DND-41 (cell line): ENCODE data around the gene EPHB2.

Source experiments
- EZH2 ChIP-seq: IDR thresholded peaks from 3 replicates; pipeline ENCODE4 v1.6.1; 2012; ENCODE audit warnings: borderline replicate concordance, low read depth, mild to moderate bottlenecking, moderate library complexity, low read length, inconsistent platforms; ENCODE audit not compliant: severe bottlenecking
- TF ChIP-seq, protein P1 (sequence below): IDR thresholded peaks from 2 replicates; pipeline ENCODE4 v1.5.1; 2012; ENCODE audit warnings: borderline replicate concordance, low read length, moderate library complexity, mild to moderate bottlenecking; ENCODE audit not compliant: poor library complexity, severe bottlenecking; ENCODE audit errors: extremely low read depth

DNA sequence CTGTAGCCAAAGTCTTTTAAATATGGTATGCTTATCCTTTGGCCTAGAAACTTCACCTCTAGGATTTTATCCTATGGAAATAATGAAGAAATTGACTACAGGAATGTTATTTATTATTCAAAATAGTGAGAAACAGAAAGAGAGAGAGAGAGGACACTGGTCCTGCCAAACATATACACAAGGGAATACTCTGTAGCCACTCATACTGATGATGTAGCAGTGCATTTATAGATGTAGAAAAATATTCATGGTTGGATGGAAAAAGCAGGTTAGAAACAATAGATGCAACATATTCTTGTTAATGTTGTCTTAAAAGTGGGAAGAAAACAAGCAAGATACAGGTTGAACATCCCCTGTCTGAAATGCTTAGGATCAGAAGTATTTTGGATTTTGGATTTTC is 22.2 kb upstream of the EPHB2 start:
- TF ChIP-seq, protein P1, sequence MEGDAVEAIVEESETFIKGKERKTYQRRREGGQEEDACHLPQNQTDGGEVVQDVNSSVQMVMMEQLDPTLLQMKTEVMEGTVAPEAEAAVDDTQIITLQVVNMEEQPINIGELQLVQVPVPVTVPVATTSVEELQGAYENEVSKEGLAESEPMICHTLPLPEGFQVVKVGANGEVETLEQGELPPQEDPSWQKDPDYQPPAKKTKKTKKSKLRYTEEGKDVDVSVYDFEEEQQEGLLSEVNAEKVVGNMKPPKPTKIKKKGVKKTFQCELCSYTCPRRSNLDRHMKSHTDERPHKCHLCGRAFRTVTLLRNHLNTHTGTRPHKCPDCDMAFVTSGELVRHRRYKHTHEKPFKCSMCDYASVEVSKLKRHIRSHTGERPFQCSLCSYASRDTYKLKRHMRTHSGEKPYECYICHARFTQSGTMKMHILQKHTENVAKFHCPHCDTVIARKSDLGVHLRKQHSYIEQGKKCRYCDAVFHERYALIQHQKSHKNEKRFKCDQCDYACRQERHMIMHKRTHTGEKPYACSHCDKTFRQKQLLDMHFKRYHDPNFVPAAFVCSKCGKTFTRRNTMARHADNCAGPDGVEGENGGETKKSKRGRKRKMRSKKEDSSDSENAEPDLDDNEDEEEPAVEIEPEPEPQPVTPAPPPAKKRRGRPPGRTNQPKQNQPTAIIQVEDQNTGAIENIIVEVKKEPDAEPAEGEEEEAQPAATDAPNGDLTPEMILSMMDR: no peak
- TF ChIP-seq EZH2: no peak
